ENCODE data around the gene APOE. TPM values are rescaled to one million over a fixed set of nuclear protein-coding genes. Genes with fewer than 3 reads are reported as not detected.
"Not testable (repeated sequence)": the region's sequence is repeated elsewhere in the genome, so short reads cannot be mapped to it uniquely, and the experiment has no call there.

APOE gene
- total RNA-seq, 4 donors from 2014 or later = 9.1 to 92.5 (median 33.6) TPM

- H3K4me1 ChIP-seq = no peaks in the 10 kb centered on the region
- H3K27ac ChIP-seq = no peak overlapping the region
- no peak for DNase-seq
- peaks cover 0 to 5% of the 10 kb centered on the region in 2 donors for H3K27me3 ChIP-seq
- intact Hi-C loops (cut with DNase I; ENCODE audit: low total_unique reads) = no loop called here
- no peaks in the 10 kb centered on the region for H3K9me3 ChIP-seq
- H3K36me3 ChIP-seq = no peaks in the 10 kb centered on the region
- TF ChIP-seq POLR2A (IDR thresholded peaks at IDR 0.05) (no peak), CTCF (IDR thresholded peaks at IDR 0.05) (no peak)
- H3K4me3 ChIP-seq = no peak overlapping the region
Measured at GRCh38 chr19:44904426-44904994, 1.1 kb upstream of the APOE start.

DNA sequence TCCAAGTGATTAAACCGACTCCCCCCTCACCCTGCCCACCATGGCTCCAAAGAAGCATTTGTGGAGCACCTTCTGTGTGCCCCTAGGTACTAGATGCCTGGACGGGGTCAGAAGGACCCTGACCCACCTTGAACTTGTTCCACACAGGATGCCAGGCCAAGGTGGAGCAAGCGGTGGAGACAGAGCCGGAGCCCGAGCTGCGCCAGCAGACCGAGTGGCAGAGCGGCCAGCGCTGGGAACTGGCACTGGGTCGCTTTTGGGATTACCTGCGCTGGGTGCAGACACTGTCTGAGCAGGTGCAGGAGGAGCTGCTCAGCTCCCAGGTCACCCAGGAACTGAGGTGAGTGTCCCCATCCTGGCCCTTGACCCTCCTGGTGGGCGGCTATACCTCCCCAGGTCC lies 2.0 kb downstream of the APOE start:
- Histone ChIP-seq H3K27ac (no peak overlapping the region), H3K9me3 (no peaks in the 10 kb centered on the region), H3K4me3 (no peak overlapping the region), H3K27me3 (peaks cover 0 to 5% of the 10 kb centered on the region in 2 donors), H3K4me1 (no peaks in the 10 kb centered on the region), H3K36me3 (no peaks in the 10 kb centered on the region)
- DNase-seq = no peak
- no peak for TF ChIP-seq CTCF (IDR thresholded peaks at IDR 0.05)
- no peak for TF ChIP-seq POLR2A (IDR thresholded peaks at IDR 0.05)
- intact Hi-C loops (cut with DNase I; ENCODE audit: low total_unique reads) = loop anchor here (5.0 kb wide), 1 partner anchor 45 kb away; no protein-coding TSS in a partner anchor

DNA sequence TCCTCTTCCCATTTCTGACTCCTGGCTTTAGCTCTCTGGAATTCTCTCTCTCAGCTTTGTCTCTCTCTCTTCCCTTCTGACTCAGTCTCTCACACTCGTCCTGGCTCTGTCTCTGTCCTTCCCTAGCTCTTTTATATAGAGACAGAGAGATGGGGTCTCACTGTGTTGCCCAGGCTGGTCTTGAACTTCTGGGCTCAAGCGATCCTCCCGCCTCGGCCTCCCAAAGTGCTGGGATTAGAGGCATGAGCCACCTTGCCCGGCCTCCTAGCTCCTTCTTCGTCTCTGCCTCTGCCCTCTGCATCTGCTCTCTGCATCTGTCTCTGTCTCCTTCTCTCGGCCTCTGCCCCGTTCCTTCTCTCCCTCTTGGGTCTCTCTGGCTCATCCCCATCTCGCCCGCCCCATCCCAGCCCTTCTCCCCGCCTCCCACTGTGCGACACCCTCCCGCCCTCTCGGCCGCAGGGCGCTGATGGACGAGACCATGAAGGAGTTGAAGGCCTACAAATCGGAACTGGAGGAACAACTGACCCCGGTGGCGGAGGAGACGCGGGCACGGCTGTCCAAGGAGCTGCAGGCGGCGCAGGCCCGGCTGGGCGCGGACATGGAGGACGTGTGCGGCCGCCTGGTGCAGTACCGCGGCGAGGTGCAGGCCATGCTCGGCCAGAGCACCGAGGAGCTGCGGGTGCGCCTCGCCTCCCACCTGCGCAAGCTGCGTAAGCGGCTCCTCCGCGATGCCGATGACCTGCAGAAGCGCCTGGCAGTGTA lies 2.7 kb downstream of the APOE start:
- Histone ChIP-seq H3K27me3 (peaks cover 0 to 5% of the 10 kb centered on the region in 2 donors), H3K4me3 (no peak overlapping the region), H3K27ac (no peak overlapping the region), H3K4me1 (no peaks in the 10 kb centered on the region), H3K9me3 (no peaks in the 10 kb centered on the region), H3K36me3 (no peaks in the 10 kb centered on the region)
- intact Hi-C loops (cut with DNase I; ENCODE audit: low total_unique reads) = loop anchor here (5.0 kb wide), 1 partner anchor 44 kb away; no protein-coding TSS in a partner anchor
- DNase-seq = no peak
- TF ChIP-seq POLR2A (IDR thresholded peaks at IDR 0.05) = no peak
- no peak for TF ChIP-seq CTCF (IDR thresholded peaks at IDR 0.05)

GRCh38 chr19:44908836-44909261 lies 3.3 kb downstream of the APOE start:
- Histone ChIP-seq H3K27me3 (peaks cover 0 to 5% of the 10 kb centered on the region in 2 donors), H3K36me3 (no peaks in the 10 kb centered on the region), H3K27ac (no peak overlapping the region), H3K9me3 (no peaks in the 10 kb centered on the region), H3K4me3 (no peak overlapping the region), H3K4me1 (no peaks in the 10 kb centered on the region)
- intact Hi-C loops (cut with DNase I; ENCODE audit: low total_unique reads) = loop anchor here (5.0 kb wide), 1 partner anchor 43 kb away; no protein-coding TSS in a partner anchor
- TF ChIP-seq POLR2A (IDR thresholded peaks at IDR 0.05) = no peak
- no peak for TF ChIP-seq CTCF (IDR thresholded peaks at IDR 0.05)
- no peak for DNase-seq

DNA sequence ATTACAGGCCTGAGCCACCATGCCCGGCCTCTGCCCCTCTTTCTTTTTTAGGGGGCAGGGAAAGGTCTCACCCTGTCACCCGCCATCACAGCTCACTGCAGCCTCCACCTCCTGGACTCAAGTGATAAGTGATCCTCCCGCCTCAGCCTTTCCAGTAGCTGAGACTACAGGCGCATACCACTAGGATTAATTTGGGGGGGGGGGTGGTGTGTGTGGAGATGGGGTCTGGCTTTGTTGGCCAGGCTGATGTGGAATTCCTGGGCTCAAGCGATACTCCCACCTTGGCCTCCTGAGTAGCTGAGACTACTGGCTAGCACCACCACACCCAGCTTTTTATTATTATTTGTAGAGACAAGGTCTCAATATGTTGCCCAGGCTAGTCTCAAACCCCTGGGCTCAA lies 4.2 kb downstream of the APOE start:
- Histone ChIP-seq H3K27ac (no peak overlapping the region), H3K9me3 (no peaks in the 10 kb centered on the region), H3K4me1 (no peaks in the 10 kb centered on the region), H3K27me3 (peaks cover 0 to 5% of the 10 kb centered on the region in 2 donors), H3K36me3 (no peaks in the 10 kb centered on the region), H3K4me3 (no peak overlapping the region)
- no peak for DNase-seq
- TF ChIP-seq POLR2A (IDR thresholded peaks at IDR 0.05) (no peak), CTCF (IDR thresholded peaks at IDR 0.05) (no peak)
- intact Hi-C loops (cut with DNase I; ENCODE audit: low total_unique reads) = loop anchor here (5.0 kb wide), 1 partner anchor 43 kb away; no protein-coding TSS in a partner anchor

DNA sequence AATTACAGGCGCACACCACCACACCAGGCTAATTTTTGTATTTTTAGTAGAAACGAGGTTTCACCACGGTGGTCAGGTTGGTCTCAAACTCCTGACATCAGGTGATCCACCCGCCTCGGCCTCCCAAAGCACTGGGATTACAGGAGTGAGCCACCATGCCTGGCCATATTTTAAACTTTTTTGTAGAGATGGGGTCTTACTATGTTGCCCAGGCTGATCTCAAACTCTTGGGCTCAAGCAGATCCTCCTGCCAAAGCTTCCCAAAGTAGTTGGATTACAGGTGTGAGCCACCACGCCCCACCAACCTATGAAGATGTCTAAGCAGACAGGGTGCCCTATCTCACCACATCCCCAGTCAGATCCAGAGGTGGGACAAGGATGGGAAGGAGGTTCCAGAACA lies 6.3 kb downstream of the APOE start:
- not testable (repeated sequence) for H3K27ac ChIP-seq, H3K27me3 ChIP-seq, DNase-seq

More for the DNA sequence above, 6.3 kb downstream of the APOE start:
- H3K4me3 ChIP-seq; H3K36me3 ChIP-seq; intact Hi-C loops (cut with DNase I; ENCODE audit: low total_unique reads); H3K4me1 ChIP-seq; H3K9me3 ChIP-seq: not testable (repeated sequence)

Measured in uterus (tissue), 4 donors.